HG03354 (cell line): Measurements from ENCODE around the gene MARCOL.

Source experiments
- ATAC-seq: cut with Tn5 transposase; IDR thresholded peaks from one replicate; pipeline ENCODE4 v1.9.1; 2021; ENCODE audit warnings: mild to moderate bottlenecking; ENCODE audit not compliant: unreplicated experiment, poor library complexity, severe bottlenecking

MARCOL gene, protein sequence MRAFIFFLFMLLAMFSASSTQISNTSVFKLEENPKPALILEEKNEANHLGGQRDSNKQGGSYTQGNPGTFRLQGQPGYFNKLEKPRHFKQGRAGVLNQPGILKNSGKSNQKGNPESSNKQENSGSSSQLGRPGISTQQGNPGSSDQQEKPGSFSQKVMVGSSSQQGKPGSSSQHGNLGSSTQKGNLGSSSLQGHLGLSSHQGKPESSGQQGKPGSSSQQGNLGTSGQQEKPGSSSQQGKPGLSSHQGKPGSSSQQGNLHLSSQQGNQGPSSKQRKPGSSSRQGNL

GRCh38 chr5:148238418-148238794 lies at the start of gene MARCOL:
Gene MARCOL (plus strand): TSS chr5:148238525. CDS start chr5:148238598, 73 bp downstream.
- ATAC-seq = no peak

GRCh38 chr5:148191010-148191409 lies 47.3 kb upstream of the MARCOL start:
- no peak for ATAC-seq

DNA sequence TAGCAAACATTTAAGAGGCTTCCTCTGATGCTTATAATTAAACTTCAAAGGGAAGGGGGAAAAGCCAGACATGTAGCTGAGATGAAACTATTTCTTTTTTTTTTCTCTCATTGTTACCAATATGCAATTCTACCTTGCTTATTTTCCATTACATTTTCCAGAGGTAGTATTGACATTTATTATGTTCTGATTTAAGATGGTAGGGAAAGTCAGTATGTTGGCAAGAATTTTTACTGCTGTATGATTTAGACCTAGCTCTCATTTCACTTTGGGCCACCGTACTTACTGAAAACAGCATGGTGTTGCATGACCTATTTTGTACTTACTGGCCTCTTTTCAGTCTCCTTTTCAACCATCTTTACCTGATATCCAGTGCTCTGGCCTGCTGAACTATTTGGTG lies 45.1 kb upstream of the MARCOL start:
- no peak for ATAC-seq

GRCh38 chr5:148201151-148201550 lies 37.2 kb upstream of the MARCOL start:
- ATAC-seq = no peak

DNA sequence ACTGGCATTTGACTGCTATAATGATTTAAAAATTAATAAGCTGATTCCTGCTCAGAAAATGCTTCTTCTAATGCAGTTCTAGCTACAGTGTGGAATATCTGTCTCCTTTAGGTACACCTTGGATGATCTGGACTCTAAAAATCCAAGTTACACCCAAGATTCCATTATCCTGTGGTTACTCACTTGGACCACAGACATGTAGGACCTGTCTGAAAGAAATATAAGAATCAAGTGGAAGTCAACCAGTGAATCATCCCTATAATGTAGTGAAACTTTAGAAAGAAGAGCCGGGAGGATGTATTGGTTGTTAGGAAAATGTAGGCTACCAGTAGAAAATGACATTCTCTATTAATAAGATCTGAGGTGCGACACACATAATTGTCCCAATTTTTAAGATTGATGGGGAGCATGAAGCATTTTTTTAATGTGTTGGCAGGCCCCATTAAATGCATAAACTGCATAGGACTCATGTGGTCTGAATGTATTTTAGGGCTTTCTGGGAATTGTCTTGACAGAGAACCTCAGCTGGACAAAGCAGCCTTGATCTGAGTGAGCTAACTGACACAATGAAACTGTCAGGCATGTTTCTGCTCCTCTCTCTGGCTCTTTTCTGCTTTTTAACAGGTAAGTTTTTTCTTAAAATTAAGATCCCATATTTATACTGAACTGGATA lies 35.7 kb upstream of the MARCOL start, which contains the start of gene SPINK6:
Gene SPINK6 (plus strand): TSS at position 512 of the 673 bp plus-strand sequence. CDS start 55 bp downstream, at position 567.
- ATAC-seq = no peak

- ATAC-seq = no peak
Observed at GRCh38 chr5:148205044-148205806, 33.1 kb upstream of the MARCOL start.

GRCh38 chr5:148205865-148206264 lies 32.5 kb upstream of the MARCOL start:
- ATAC-seq = no peak

- no peak for ATAC-seq
Observed at GRCh38 chr5:148206620-148207019, 31.7 kb upstream of the MARCOL start.

GRCh38 chr5:148208226-148208625 lies 30.1 kb upstream of the MARCOL start:
- ATAC-seq = no peak

DNA sequence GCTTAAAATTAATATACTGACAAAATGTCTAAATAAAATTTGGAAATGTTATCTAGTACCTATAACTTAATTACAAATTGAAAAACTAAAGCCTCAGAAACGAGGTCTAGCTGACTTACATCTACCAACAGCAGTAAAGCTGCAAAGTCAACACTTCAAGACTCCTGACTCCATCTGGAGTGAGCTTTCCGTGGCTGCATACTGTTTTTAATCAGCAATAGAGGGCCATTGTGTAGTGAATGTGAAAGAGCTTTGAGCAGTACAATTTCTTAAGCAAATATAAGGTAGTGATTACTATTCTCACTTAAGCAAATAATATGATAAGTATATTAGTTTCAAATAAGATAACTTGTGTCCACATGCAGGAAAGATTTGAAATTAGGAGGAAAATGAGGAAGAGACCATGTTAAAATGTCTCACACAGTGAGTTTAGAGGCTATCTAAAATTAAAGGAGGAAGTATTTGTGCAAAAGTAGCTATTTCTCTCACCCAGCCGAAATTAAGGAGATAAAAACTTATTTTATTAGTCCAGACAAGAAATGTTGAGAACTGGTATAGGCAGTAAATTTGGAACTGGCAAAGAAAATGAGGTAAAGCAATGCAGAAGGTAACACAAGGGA lies 29.1 kb upstream of the MARCOL start:
- ATAC-seq = no peak

DNA sequence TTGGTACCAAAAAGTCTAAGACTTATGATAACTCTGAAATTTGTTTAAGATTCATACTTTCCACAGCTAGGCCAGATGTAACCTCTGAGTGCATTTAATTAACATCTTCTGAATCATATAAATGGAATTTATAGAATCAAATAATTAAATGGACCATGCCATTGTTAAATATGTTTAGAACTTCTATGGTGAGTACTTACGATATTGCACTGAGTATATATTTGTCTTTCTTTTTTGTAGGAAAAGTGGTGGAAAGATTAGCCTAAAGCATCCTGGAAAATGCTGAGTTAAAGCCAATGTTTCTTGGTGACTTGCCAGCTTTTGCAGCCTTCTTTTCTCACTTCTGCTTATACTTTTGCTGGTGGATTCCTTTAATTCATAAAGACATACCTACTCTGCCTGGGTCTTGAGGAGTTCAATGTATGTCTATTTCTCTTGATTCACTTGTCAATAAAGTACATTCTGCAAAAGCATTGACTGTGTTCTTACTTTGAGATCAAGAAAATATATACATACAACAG lies 23.6 kb upstream of the MARCOL start:
- ATAC-seq = no peak

- ATAC-seq = no peak
Observed at GRCh38 chr5:148221508-148221907, 16.8 kb upstream of the MARCOL start.

DNA sequence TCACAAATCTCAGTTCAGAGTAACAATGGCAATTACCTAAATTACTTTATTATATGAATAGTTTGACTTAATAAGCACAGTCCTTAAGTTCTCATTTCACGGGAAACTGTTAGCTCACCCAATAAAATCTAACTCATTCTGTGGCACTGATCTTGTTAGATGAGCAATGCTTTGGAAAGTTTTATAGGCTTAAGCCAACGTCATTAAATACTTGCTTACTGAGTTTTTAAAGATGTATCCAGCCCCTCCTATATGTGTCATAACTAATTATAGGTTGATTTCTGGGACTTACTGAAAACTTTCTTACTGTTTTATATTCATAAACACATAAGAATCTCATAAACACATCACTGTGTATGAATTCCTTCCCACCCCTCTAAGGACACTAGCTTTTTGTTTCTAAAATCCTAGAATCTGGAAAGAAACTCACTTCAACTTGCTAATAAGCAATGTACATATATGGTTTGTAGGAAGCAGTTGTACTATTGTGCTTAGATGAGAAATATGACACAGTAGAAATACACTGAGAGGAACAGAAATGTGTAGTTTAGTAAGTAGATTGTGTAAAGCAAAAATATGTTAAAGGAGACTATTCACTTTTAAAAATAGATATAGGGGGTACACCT lies 14.1 kb upstream of the MARCOL start:
- no peak for ATAC-seq

DNA sequence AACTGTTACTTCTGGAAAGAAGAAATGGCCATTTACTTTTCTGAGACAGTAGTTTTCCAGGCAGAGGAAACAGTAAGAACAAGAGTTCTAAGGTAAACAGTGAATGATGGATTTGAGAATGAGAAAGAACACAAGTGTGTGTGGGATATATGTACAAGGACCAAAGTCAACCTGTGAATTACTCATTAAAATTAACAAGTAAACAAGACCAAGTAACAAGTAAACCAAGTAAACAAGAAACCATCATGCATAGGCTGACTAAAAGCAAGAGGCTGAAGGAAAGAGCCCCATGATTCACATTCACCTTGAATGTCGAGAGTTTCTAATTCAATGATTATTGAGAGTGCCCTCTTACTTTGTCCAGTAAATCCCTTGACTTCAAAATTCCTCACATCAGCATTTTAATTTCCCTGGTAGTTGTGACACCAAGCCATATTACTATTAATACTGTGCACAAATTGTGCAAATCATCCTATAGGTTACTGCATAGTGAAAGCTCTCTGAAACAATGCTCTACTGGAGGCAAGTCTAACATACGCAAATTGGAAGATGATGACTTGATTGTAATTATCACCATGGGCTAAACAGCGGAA lies 9.8 kb upstream of the MARCOL start:
- no peak for ATAC-seq

- no peak for ATAC-seq
Observed at GRCh38 chr5:148229840-148230239, 8.5 kb upstream of the MARCOL start.

DNA sequence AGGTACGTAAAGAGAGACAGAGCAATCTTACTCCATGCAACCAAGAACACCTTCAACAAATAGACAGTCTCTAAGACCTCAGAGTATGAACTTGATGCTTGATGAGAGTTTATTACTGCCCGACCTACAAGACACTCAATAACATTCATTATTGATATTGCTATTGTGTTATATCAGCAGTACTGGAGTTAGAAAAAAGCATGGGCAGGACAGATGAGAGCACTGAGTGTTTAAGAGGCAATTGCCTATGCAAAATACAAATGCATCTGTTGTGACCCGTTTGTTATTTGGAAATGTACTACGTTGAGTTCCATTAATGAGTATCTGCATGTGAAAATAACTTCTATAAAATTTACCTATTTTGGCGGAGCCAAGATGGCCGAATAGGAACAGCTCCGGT lies 8.1 kb upstream of the MARCOL start:
- no peak for ATAC-seq

DNA sequence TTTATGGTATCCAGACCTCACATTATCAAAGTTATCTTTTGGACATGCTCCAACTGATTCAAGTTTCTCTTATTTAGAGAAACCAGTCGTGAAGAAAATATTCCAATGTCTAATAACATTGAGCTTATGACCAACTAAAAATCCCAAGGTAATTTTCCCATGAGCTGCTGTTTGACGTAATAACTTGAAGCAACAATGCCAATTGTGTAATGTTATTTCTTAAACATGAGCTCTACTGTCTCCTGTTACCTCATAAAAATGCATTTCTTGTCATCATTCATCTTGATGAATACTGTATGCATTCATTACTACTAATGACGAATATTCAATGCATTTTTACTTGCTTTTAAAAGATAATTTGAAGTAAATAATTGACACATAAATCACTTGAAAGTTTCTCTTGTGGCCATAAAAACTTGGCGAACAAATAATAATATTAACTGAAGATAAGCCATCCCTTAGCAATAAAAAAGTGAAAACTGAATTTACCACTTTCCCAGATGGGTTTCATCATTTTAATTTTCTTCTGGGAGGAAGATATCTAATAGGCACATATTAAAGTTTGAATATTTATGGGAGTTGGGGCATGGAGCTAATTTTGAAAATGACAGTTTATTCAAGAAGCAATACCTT lies 424 bp upstream of the MARCOL start:
- no peak for ATAC-seq

- ATAC-seq = no peak
Observed at GRCh38 chr5:148248894-148249293, 10.6 kb downstream of the MARCOL start.

GRCh38 chr5:148255456-148255855 lies 17.1 kb downstream of the MARCOL start:
- no peak for ATAC-seq
